ENCODE results near the gene PRKN.

The PRKN gene

GRCh38 chr6:161354276-161354840 lies 1373.2 kb downstream of the PRKN start:
- no peaks in the 10 kb centered on the region for H3K27me3 ChIP-seq (replicated peaks; ENCODE audit: insufficient read depth, low read length)
- H3K4me1 ChIP-seq (ENCODE audit: low read length) = no peaks in the 10 kb centered on the region
- no peaks in the 10 kb centered on the region for H3K36me3 ChIP-seq (replicated peaks; ENCODE audit: insufficient read depth, low read length)
- H3F3A ChIP-seq (ENCODE audit: insufficient read depth, low read length) = no peaks in the 10 kb centered on the region
- no peak overlapping the region for H3K4me2 ChIP-seq (ENCODE audit: low read depth, low read length)
- no peak overlapping the region for H3K27ac ChIP-seq (ENCODE audit: low read length)
- H3K9me3 ChIP-seq (replicated peaks; ENCODE audit: insufficient read depth, low read length) = no peaks in the 10 kb centered on the region
- H3K9me2 ChIP-seq (replicated peaks; ENCODE audit: insufficient read depth, low read length) = no peaks in the 10 kb centered on the region
- no peak for DNase-seq
- no peak overlapping the region for H2AFZ ChIP-seq (ENCODE audit: low read length)
- no peak overlapping the region for H3K4me3 ChIP-seq (ENCODE audit: low read length)
- H3K79me2 ChIP-seq (ENCODE audit: low read length) = no peaks in the 10 kb centered on the region
- TF ChIP-seq EZH2phosphoT487 (IDR thresholded peaks at IDR 0.05; ENCODE audit: low read length) (no peak), EZH2 (optimal IDR thresholded peaks at IDR 0.05; ENCODE audit: low read depth, low read length) (no peak), CTCF (IDR thresholded peaks at IDR 0.05; ENCODE audit: low read length) (no peak)
- H4K20me1 ChIP-seq (ENCODE audit: insufficient read depth, low read length) = no peaks in the 10 kb centered on the region
- H3K9ac ChIP-seq (ENCODE audit: low read length) = no peak overlapping the region

GRCh38 chr6:161353208-161353613 lies 1374.4 kb downstream of the PRKN start:
- no peak overlapping the region for H3K4me2 ChIP-seq (ENCODE audit: low read depth, low read length)
- no peak overlapping the region for H3K27ac ChIP-seq (ENCODE audit: low read length)
- no peak overlapping the region for H3K9ac ChIP-seq (ENCODE audit: low read length)
- H3K4me1 ChIP-seq (ENCODE audit: low read length) = no peaks in the 10 kb centered on the region
- H3F3A ChIP-seq (ENCODE audit: insufficient read depth, low read length) = no peaks in the 10 kb centered on the region
- no peak for DNase-seq
- no peaks in the 10 kb centered on the region for H3K9me3 ChIP-seq (replicated peaks; ENCODE audit: insufficient read depth, low read length)
- no peak for TF ChIP-seq EZH2 (optimal IDR thresholded peaks at IDR 0.05; ENCODE audit: low read depth, low read length)
- TF ChIP-seq CTCF (IDR thresholded peaks at IDR 0.05; ENCODE audit: low read length) = no peak
- TF ChIP-seq EZH2phosphoT487 (IDR thresholded peaks at IDR 0.05; ENCODE audit: low read length) = no peak
- H3K79me2 ChIP-seq (ENCODE audit: low read length) = no peaks in the 10 kb centered on the region
- no peaks in the 10 kb centered on the region for H3K36me3 ChIP-seq (replicated peaks; ENCODE audit: insufficient read depth, low read length)
- no peaks in the 10 kb centered on the region for H3K27me3 ChIP-seq (replicated peaks; ENCODE audit: insufficient read depth, low read length)
- H3K9me2 ChIP-seq (replicated peaks; ENCODE audit: insufficient read depth, low read length) = no peaks in the 10 kb centered on the region
- no peak overlapping the region for H3K4me3 ChIP-seq (ENCODE audit: low read length)
- no peaks in the 10 kb centered on the region for H4K20me1 ChIP-seq (ENCODE audit: insufficient read depth, low read length)
- H2AFZ ChIP-seq (ENCODE audit: low read length) = no peak overlapping the region

GRCh38 chr6:161351858-161352257 lies 1375.7 kb downstream of the PRKN start:
- Histone ChIP-seq H2AFZ (ENCODE audit: low read length) (no peak overlapping the region), H3K36me3 (replicated peaks; ENCODE audit: insufficient read depth, low read length) (no peaks in the 10 kb centered on the region), H3K27ac (ENCODE audit: low read length) (no peak overlapping the region), H3K9ac (ENCODE audit: low read length) (no peak overlapping the region), H4K20me1 (ENCODE audit: insufficient read depth, low read length) (no peaks in the 10 kb centered on the region), H3F3A (ENCODE audit: insufficient read depth, low read length) (no peaks in the 10 kb centered on the region), H3K4me1 (ENCODE audit: low read length) (no peaks in the 10 kb centered on the region), H3K79me2 (ENCODE audit: low read length) (no peaks in the 10 kb centered on the region), H3K4me2 (ENCODE audit: low read depth, low read length) (no peak overlapping the region), H3K9me2 (replicated peaks; ENCODE audit: insufficient read depth, low read length) (no peaks in the 10 kb centered on the region), H3K4me3 (ENCODE audit: low read length) (no peak overlapping the region), H3K9me3 (replicated peaks; ENCODE audit: insufficient read depth, low read length) (no peaks in the 10 kb centered on the region), H3K27me3 (replicated peaks; ENCODE audit: insufficient read depth, low read length) (no peaks in the 10 kb centered on the region)
- no peak for DNase-seq
- no peak for TF ChIP-seq EZH2 (optimal IDR thresholded peaks at IDR 0.05; ENCODE audit: low read depth, low read length)

GRCh38 chr6:161349886-161350285 lies 1377.7 kb downstream of the PRKN start:
- Histone ChIP-seq H3K9me3 (replicated peaks; ENCODE audit: insufficient read depth, low read length) (no peaks in the 10 kb centered on the region), H3K4me2 (ENCODE audit: low read depth, low read length) (no peak overlapping the region), H2AFZ (ENCODE audit: low read length) (no peak overlapping the region), H3K4me1 (ENCODE audit: low read length) (no peaks in the 10 kb centered on the region), H3K9me2 (replicated peaks; ENCODE audit: insufficient read depth, low read length) (no peaks in the 10 kb centered on the region), H4K20me1 (ENCODE audit: insufficient read depth, low read length) (no peaks in the 10 kb centered on the region), H3F3A (ENCODE audit: insufficient read depth, low read length) (no peaks in the 10 kb centered on the region), H3K79me2 (ENCODE audit: low read length) (no peaks in the 10 kb centered on the region), H3K9ac (ENCODE audit: low read length) (no peak overlapping the region), H3K36me3 (replicated peaks; ENCODE audit: insufficient read depth, low read length) (no peaks in the 10 kb centered on the region), H3K27ac (ENCODE audit: low read length) (no peak overlapping the region), H3K4me3 (ENCODE audit: low read length) (no peak overlapping the region), H3K27me3 (replicated peaks; ENCODE audit: insufficient read depth, low read length) (no peaks in the 10 kb centered on the region)
- TF ChIP-seq EZH2phosphoT487 (IDR thresholded peaks at IDR 0.05; ENCODE audit: low read length) = no peak
- no peak for TF ChIP-seq CTCF (IDR thresholded peaks at IDR 0.05; ENCODE audit: low read length)
- TF ChIP-seq EZH2 (optimal IDR thresholded peaks at IDR 0.05; ENCODE audit: low read depth, low read length) = no peak
- no peak for DNase-seq
